ENCODE data around the gene DYNC1I1.

Gene DYNC1I1

DNA sequence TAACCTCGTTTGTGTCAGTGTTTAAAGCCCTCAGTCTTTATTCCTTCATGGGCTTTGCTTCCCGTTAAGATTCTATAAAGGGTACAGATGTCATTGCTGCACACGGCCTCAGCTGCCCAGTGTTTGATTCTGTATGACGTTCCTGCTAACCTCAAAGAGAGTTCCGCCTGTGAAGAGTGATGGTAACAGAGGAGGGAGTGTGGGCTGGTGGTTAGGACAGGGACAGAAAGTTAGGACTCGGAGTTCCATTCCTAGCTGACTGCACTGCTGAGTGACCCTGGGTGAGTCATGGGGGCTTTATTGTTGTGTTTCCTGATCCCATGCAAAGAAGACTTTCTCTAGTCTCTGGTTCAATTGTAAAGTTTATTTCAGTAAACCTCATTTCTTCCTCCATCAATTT is 227.1 kb downstream of the DYNC1I1 start:
- Histone ChIP-seq H4K20me1 (ENCODE audit: insufficient read depth, low read length, poor library complexity, severe bottlenecking) (no peaks in the 10 kb centered on the region), H3K4me1 (ENCODE audit: insufficient read depth, low read length, poor library complexity, severe bottlenecking) (peaks cover 9% of the 10 kb centered on the region), H3K36me3 (ENCODE audit: insufficient read depth, low read length) (no peaks in the 10 kb centered on the region), H3F3A (ENCODE audit: low read depth) (no peaks in the 10 kb centered on the region), H3K79me2 (ENCODE audit: insufficient read depth, low read length) (no peaks in the 10 kb centered on the region), H3K4me2 (ENCODE audit: low read depth, low read length, poor library complexity, severe bottlenecking) (no peak overlapping the region), H3K9me3 (ENCODE audit: insufficient read depth, low read depth, low read length) (no peaks in the 10 kb centered on the region), H3K9me2 (replicated peaks; ENCODE audit: low read depth, low read length) (no peaks in the 10 kb centered on the region), H2AFZ (ENCODE audit: low read length) (no peak overlapping the region), H3K27me3 (ENCODE audit: insufficient read depth, low read length, poor library complexity, severe bottlenecking) (no peaks in the 10 kb centered on the region), H3K9ac (ENCODE audit: low read depth, low read length, poor library complexity, severe bottlenecking) (no peak overlapping the region), H3K4me3 (ENCODE audit: low read length, poor library complexity, severe bottlenecking) (no peak overlapping the region)
- TF ChIP-seq EZH2phosphoT487 (IDR thresholded peaks at IDR 0.05; ENCODE audit: borderline replicate concordance): no peak
- TF ChIP-seq, protein P1, sequence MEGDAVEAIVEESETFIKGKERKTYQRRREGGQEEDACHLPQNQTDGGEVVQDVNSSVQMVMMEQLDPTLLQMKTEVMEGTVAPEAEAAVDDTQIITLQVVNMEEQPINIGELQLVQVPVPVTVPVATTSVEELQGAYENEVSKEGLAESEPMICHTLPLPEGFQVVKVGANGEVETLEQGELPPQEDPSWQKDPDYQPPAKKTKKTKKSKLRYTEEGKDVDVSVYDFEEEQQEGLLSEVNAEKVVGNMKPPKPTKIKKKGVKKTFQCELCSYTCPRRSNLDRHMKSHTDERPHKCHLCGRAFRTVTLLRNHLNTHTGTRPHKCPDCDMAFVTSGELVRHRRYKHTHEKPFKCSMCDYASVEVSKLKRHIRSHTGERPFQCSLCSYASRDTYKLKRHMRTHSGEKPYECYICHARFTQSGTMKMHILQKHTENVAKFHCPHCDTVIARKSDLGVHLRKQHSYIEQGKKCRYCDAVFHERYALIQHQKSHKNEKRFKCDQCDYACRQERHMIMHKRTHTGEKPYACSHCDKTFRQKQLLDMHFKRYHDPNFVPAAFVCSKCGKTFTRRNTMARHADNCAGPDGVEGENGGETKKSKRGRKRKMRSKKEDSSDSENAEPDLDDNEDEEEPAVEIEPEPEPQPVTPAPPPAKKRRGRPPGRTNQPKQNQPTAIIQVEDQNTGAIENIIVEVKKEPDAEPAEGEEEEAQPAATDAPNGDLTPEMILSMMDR (conservative IDR thresholded peaks at IDR 0.05; ENCODE audit: low read length): no peak

DNA sequence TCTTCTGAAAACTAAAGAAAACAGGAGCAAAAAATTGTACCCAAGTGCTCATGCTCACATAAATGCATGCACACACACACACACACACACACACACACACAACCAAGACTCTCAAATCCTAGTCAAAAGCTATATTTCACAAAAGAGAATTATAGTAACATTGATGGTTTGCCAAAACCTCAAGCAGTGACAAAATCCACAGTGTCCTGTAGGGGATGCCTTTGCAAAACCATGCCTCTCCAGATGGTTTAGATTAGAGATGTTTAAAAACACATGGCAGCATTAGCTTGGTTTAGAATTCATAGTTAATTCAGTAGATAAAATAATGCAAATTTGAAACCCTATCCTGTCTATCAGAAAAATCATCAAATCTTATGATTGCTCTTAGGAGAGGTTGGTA is 232.2 kb downstream of the DYNC1I1 start:
- Histone ChIP-seq H4K20me1 (ENCODE audit: insufficient read depth, low read length, poor library complexity, severe bottlenecking) (no peaks in the 10 kb centered on the region), H3F3A (ENCODE audit: low read depth) (no peaks in the 10 kb centered on the region), H3K79me2 (ENCODE audit: insufficient read depth, low read length) (no peaks in the 10 kb centered on the region), H3K9me3 (ENCODE audit: insufficient read depth, low read depth, low read length) (no peaks in the 10 kb centered on the region), H3K4me1 (ENCODE audit: insufficient read depth, low read length, poor library complexity, severe bottlenecking) (no peaks in the 10 kb centered on the region), H3K4me3 (ENCODE audit: low read length, poor library complexity, severe bottlenecking) (no peak overlapping the region), H3K4me2 (ENCODE audit: low read depth, low read length, poor library complexity, severe bottlenecking) (no peak overlapping the region), H2AFZ (ENCODE audit: low read length) (no peak overlapping the region), H3K9ac (ENCODE audit: low read depth, low read length, poor library complexity, severe bottlenecking) (no peak overlapping the region), H3K9me2 (replicated peaks; ENCODE audit: low read depth, low read length) (no peaks in the 10 kb centered on the region), H3K36me3 (ENCODE audit: insufficient read depth, low read length) (no peaks in the 10 kb centered on the region), H3K27me3 (ENCODE audit: insufficient read depth, low read length, poor library complexity, severe bottlenecking) (no peaks in the 10 kb centered on the region)
- TF ChIP-seq, protein P1 (conservative IDR thresholded peaks at IDR 0.05; ENCODE audit: low read length): no peak
- TF ChIP-seq EZH2phosphoT487 (IDR thresholded peaks at IDR 0.05; ENCODE audit: borderline replicate concordance): no peak

DNA sequence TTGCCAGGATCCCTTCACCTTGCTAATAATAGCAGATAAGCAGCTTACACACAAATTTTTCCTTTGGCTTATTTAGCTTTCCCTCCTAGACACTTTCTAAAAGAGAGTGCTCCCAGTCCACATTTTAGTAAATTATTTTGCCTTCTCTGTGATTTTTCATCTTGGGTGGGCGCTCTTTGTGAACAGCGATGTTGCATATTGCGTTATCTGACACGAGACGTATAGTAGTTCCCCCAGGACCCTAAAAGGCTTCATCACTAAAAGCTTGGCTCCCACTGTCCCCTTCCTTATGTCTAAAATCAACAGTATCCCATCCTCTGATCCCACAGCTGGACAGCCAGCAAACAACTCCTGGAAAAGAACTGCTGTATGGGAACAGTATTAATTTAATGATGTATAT is 232.9 kb downstream of the DYNC1I1 start:
- H3K9me3 ChIP-seq (ENCODE audit: insufficient read depth, low read depth, low read length): no peaks in the 10 kb centered on the region
- H2AFZ ChIP-seq (ENCODE audit: low read length): no peak overlapping the region
- no peaks in the 10 kb centered on the region for H3K27me3 ChIP-seq (ENCODE audit: insufficient read depth, low read length, poor library complexity, severe bottlenecking)
- no peak for TF ChIP-seq EZH2phosphoT487 (IDR thresholded peaks at IDR 0.05; ENCODE audit: borderline replicate concordance)
- TF ChIP-seq, protein P1 (conservative IDR thresholded peaks at IDR 0.05; ENCODE audit: low read length): no peak
- no peaks in the 10 kb centered on the region for H3K36me3 ChIP-seq (ENCODE audit: insufficient read depth, low read length)
- no peaks in the 10 kb centered on the region for H3F3A ChIP-seq (ENCODE audit: low read depth)
- H3K9me2 ChIP-seq (replicated peaks; ENCODE audit: low read depth, low read length): no peaks in the 10 kb centered on the region
- no peaks in the 10 kb centered on the region for H3K4me1 ChIP-seq (ENCODE audit: insufficient read depth, low read length, poor library complexity, severe bottlenecking)
- H3K4me2 ChIP-seq (ENCODE audit: low read depth, low read length, poor library complexity, severe bottlenecking): no peak overlapping the region
- no peak overlapping the region for H3K9ac ChIP-seq (ENCODE audit: low read depth, low read length, poor library complexity, severe bottlenecking)
- no peak overlapping the region for H3K4me3 ChIP-seq (ENCODE audit: low read length, poor library complexity, severe bottlenecking)
- H4K20me1 ChIP-seq (ENCODE audit: insufficient read depth, low read length, poor library complexity, severe bottlenecking): no peaks in the 10 kb centered on the region
- no peaks in the 10 kb centered on the region for H3K79me2 ChIP-seq (ENCODE audit: insufficient read depth, low read length)

Measured in Loucy (cell line).